HepG2 (cell line): ENCODE measurements around the gene TRPC1.

Source experiments
- EZH2 ChIP-seq: conservative IDR thresholded peaks from 2 replicates; pipeline ENCODE4 v1.6.1; 2012; ENCODE audit warnings: mild to moderate bottlenecking, low read depth, low read length, moderate library complexity
- KAT8 ChIP-seq: IDR thresholded peaks from 2 replicates; pipeline ENCODE4 v1.6.1; 2016; ENCODE audit warnings: missing genetic modification reagents, missing compliant biosample characterization
- TMF1 ChIP-seq: sonication (generic); formaldehyde crosslinking; IDR thresholded peaks from 2 replicates; pipeline ENCODE4 v1.8.1; 2022; ENCODE audit warnings: low read depth, missing genetic modification reagents

DNA sequence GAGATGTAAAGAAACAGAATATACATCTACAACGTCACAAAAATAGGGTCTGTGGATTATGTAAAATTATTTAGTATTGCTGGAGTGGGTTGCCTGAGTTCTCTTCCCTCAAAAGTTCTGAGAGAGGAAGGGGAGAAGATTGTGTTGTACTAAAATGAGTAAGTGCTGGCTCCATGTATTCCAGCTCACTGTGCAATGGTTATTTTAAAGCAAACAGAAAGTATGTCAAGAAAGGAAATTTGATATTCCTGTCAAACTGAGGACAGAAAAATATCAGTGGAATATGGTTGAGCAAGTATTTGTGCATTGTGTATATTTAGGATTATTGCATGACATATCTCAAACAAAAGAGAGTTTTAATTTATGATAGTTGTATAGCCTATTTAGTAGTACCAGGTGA lies 2.2 kb downstream of the TRPC1 start:
- TF ChIP-seq KAT8 (no peak), TMF1 (CRISPR knock-in tag) (no peak), EZH2 (no peak)
